LNCaP clone FGC (cell line): ENCODE measurements around the gene TMEM150A.
"Not testable (repeated sequence)": the region's sequence is repeated elsewhere in the genome, so short reads cannot be mapped to it uniquely, and the experiment has no call there.

Experiments
- DNase-seq: peaks from one replicate; pipeline ENCODE4 v3.0.0-alpha.2; 2011; ENCODE audit warnings: low read depth
- H3K4me3 ChIP-seq: 2 replicates; pipeline ENCODE4 v1.5.1; 2011; ENCODE audit warnings: mild to moderate bottlenecking, low read depth, low read length, control low read depth
- CTCF ChIP-seq: IDR thresholded peaks from 2 replicates; pipeline ENCODE4 v1.5.1; 2012; ENCODE audit warnings: mild to moderate bottlenecking; ENCODE audit not compliant: control insufficient read depth, insufficient read depth; ENCODE audit errors: extremely low read depth

TMEM150A gene

GRCh38 chr2:85596486-85597143 is 5.9 kb downstream of the TMEM150A start:
- DNase-seq = no peak
- no peak for TF ChIP-seq CTCF
- H3K4me3 ChIP-seq = peak overlapping the region; percentile 58

- H3K4me3 ChIP-seq = peak overlapping the region; percentile 58
- TF ChIP-seq CTCF = no peak
- DNase-seq = no peak
Observed at GRCh38 chr2:85596026-85596333, 6.5 kb downstream of the TMEM150A start.

GRCh38 chr2:85595301-85596025 is 7.0 kb downstream of the TMEM150A start, which contains the start of gene RNF181:
TSS of gene RNF181 (plus strand) at chr2:85595745. CDS start at chr2:85595764, 19 bp downstream.
- H3K4me3 ChIP-seq = peak within 1 kb of the TSS; percentile 58

GRCh38 chr2:85594715-85595300 is 7.7 kb downstream of the TMEM150A start:
- no peak for DNase-seq
- TF ChIP-seq CTCF = no peak
- H3K4me3 ChIP-seq = peak overlapping the region; percentile 58

More at GRCh38 chr2:85595301-85596025, 7.0 kb downstream of the TMEM150A start, which contains the start of gene RNF181:
- TF ChIP-seq CTCF = no peak
- DNase-seq = peak; percentile 98

GRCh38 chr2:85593023-85593422 is 9.5 kb downstream of the TMEM150A start:
- no peak overlapping the region for H3K4me3 ChIP-seq
- no peak for TF ChIP-seq CTCF
- no peak for DNase-seq

GRCh38 chr2:85592299-85592698 is 10.2 kb downstream of the TMEM150A start:
- not testable (repeated sequence) for H3K4me3 ChIP-seq, DNase-seq

GRCh38 chr2:85591563-85591962 is 10.9 kb downstream of the TMEM150A start:
- no peak overlapping the region for H3K4me3 ChIP-seq
- TF ChIP-seq CTCF = no peak
- DNase-seq = no peak
